Activated naive CD8-positive, alpha-beta T cell treated with anti-CD3 and anti-CD28 coated beads, Interleukin-2, amount 10 ng/mL, durations not matched to agents 7 days and 5 days (primary cell): Measurements from ENCODE around the gene PSD2. TPM values are rescaled to one million over a fixed set of nuclear protein-coding genes. Genes with fewer than 3 reads are reported as not detected.

Experiments
- ATAC-seq: fragments of 150-1000 bp; cut with Tn5 transposase; one replicate; pipeline ENCODE4 v1.10.0; 2021; ENCODE audit warnings: low read depth, moderate library complexity
- POLR2A ChIA-PET: fragments of 350-600 bp; sonication (Branson Sonifier 250); formaldehyde crosslinking; loops from one replicate; lab custom pipeline; 2021; ENCODE audit warnings: antibody characterized with exemption; lab: Charles Lee
- DNase-seq: peaks from one replicate; pipeline ENCODE4 v3.0.0; 2021
- H3K27ac Mint-ChIP-seq: one replicate; pipeline ENCODE4 v1.8.0; 2022; ENCODE audit warnings: mild to moderate bottlenecking, mixed read lengths
- H3K27me3 Mint-ChIP-seq: one replicate; pipeline ENCODE4 v1.8.0; 2022; ENCODE audit warnings: mild to moderate bottlenecking, moderate library complexity, mixed read lengths
- H3K36me3 Mint-ChIP-seq: one replicate; pipeline ENCODE4 v1.8.0; 2021; ENCODE audit warnings: mild to moderate bottlenecking, mixed read lengths
- H3K4me1 Mint-ChIP-seq: one replicate; pipeline ENCODE4 v1.8.0; 2021; ENCODE audit warnings: mixed read lengths
- H3K4me3 Mint-ChIP-seq: one replicate; pipeline ENCODE4 v1.8.0; 2022; ENCODE audit warnings: mild to moderate bottlenecking, moderate library complexity, mixed read lengths
- H3K9me3 Mint-ChIP-seq: one replicate; pipeline ENCODE4 v1.8.0; 2021; ENCODE audit warnings: mixed read lengths
- total RNA-seq, 2 experiments: library from RNA; stranded (reverse); gene quantifications; one replicate each; pipeline ENCODE4 v1.2.3, GENCODE V29; 2021

The PSD2 gene
- total RNA-seq, 2 experiments from 2014 or later: 0.08 to 0.09 TPM

GRCh38 chr5:139861021-139861888 is 65.6 kb downstream of the PSD2 start:
- H3K27me3 Mint-ChIP-seq: peaks cover 8% of the 10 kb centered on the region
- H3K4me3 Mint-ChIP-seq: no peak overlapping the region
- ATAC-seq (no peak), DNase-seq (no peak)
- H3K36me3 Mint-ChIP-seq: no peaks in the 10 kb centered on the region
- H3K9me3 Mint-ChIP-seq: no peaks in the 10 kb centered on the region
- H3K27ac Mint-ChIP-seq: no peak overlapping the region
- no peaks in the 10 kb centered on the region for H3K4me1 Mint-ChIP-seq
- POLR2A ChIA-PET: no interaction called here

DNA sequence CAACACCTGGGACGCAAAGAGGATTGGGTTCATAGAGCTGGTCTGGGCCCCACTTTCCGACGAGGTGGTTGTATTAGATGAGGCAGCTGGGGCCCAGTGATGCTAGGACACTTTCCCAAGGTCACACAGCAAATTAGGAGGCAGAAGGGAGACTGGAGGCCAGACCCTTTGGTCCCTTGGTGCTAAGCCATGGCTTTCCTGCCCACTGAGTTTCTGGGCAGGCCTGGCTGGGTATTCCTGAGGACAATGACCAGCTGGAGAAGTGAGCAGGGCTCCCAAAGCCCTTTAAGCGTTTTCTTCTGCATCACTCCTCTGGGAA is 66.2 kb downstream of the PSD2 start:
- DNase-seq (no peak), ATAC-seq (no peak)
- Mint-ChIP-seq H3K36me3 (no peaks in the 10 kb centered on the region), H3K4me3 (no peak overlapping the region), H3K27ac (no peak overlapping the region), H3K27me3 (peaks cover 12% of the 10 kb centered on the region), H3K4me1 (no peaks in the 10 kb centered on the region), H3K9me3 (no peaks in the 10 kb centered on the region)
- POLR2A ChIA-PET: no interaction called here

DNA sequence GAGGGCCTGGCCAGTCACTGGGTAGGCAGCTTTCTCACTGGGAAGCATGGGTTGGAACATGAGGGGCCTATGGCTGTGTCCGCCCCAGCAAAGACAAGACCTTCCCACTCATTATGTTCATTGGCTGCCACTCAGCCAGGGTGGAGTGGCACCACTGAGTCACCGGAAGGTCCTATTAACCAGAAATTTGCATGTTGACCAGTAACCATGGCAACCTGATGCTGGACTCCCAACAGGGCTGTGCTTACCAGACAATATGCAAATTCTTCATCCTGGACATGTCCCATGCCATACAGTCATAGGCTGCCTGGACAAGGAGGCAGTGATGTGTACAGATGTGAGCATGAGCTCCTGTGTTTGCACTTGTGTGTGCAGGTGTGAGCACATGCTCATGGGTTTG is 66.7 kb downstream of the PSD2 start:
- Mint-ChIP-seq H3K4me1 (no peaks in the 10 kb centered on the region), H3K9me3 (no peaks in the 10 kb centered on the region), H3K27me3 (peaks cover 14% of the 10 kb centered on the region), H3K36me3 (no peaks in the 10 kb centered on the region), H3K4me3 (no peak overlapping the region), H3K27ac (no peak overlapping the region)
- POLR2A ChIA-PET: no interaction called here
- no peak for ATAC-seq
- no peak for DNase-seq

DNA sequence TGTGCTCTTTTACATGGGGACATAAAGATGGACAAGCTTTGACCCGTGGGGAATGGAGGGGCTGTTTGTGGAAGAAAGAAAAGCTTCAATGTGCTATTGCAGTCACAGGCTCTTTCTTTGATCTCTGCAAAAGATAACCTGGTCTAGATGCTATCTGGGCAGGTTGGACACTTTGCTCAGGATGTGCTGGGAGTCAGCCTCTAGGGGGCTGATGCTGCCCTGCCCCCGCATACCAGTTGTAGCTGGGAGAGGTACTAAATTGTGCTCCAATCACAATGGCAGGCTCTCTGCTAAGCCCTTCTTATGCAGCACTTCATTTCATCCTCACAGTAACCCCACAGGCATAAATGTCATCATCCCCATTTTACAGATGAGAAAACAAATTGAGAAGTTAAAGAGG is 67.2 kb downstream of the PSD2 start:
- ATAC-seq: no peak
- no peaks in the 10 kb centered on the region for H3K9me3 Mint-ChIP-seq
- DNase-seq: no peak
- no peak overlapping the region for H3K27ac Mint-ChIP-seq
- POLR2A ChIA-PET: no interaction called here
- no peaks in the 10 kb centered on the region for H3K4me1 Mint-ChIP-seq
- H3K27me3 Mint-ChIP-seq: peaks cover 14% of the 10 kb centered on the region
- no peaks in the 10 kb centered on the region for H3K36me3 Mint-ChIP-seq
- H3K4me3 Mint-ChIP-seq: no peak overlapping the region

DNA sequence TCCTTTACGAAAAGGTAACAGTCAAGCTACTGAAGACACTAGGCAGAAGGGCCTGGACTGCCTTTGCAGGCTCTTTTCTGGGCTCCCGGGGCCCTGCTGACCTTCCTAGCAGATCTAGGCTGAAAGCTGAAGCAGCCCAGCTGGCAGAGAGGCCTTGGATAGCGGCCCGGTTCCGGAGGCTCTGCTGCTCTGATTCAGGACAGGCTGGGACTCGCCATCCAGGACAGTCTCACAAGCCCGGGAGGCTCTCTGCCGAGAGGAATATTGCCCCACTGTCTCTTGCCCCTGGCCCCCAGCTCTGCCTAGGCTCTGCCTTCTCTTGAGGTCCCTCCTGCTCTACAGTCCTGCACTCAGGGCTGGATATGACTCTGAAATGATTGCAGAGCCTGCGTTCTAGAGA is 67.8 kb downstream of the PSD2 start:
- POLR2A ChIA-PET: no interaction called here
- Mint-ChIP-seq H3K4me3 (no peak overlapping the region), H3K27me3 (peaks cover 16% of the 10 kb centered on the region), H3K36me3 (no peaks in the 10 kb centered on the region), H3K4me1 (no peaks in the 10 kb centered on the region), H3K27ac (no peak overlapping the region), H3K9me3 (no peaks in the 10 kb centered on the region)
- DNase-seq: no peak
- ATAC-seq: no peak

DNA sequence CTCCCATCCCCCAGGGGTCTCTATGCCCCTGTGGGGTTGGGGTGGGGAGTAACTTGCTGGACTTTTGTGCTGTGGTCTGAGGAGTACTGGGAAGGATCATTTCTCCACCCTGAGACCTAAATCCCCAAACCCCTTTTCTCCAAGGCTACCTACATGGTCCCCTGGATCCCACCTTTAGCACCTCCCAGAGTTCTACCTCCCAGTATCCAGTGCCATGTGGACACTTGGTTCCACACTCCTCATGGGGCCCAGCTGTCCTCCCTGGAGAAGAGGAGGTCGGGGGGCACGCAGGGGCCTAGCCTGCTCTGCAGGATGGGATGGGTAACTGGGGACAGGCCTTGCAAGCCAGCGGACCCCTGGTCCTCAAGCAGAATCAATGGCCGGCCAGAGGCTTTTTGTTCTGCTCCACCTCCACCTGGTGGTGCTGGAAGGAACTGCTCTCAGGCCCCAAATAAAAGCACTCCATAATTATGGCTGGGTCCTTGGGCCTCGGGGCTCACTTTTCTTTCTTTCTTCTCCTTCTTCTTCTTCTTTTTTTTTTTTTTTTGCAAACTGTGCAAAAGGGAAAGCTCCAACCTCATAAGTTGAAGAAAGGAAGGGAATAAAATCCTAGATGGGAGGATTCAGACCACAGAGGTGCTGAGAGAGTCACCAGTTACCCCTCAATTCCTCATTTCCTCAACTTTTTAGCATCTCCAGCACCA is 68.4 kb downstream of the PSD2 start:
- H3K4me3 Mint-ChIP-seq: no peak overlapping the region
- H3K27ac Mint-ChIP-seq: no peak overlapping the region
- peaks cover 15% of the 10 kb centered on the region for H3K27me3 Mint-ChIP-seq
- POLR2A ChIA-PET: no interaction called here
- H3K9me3 Mint-ChIP-seq: no peaks in the 10 kb centered on the region
- DNase-seq: peak; percentile 64
- peak; percentile 59 for ATAC-seq
- H3K36me3 Mint-ChIP-seq: no peaks in the 10 kb centered on the region
- H3K4me1 Mint-ChIP-seq: no peaks in the 10 kb centered on the region

GRCh38 chr5:139864716-139865483 is 69.3 kb downstream of the PSD2 start:
- POLR2A ChIA-PET: no interaction called here
- Mint-ChIP-seq H3K36me3 (no peaks in the 10 kb centered on the region), H3K4me3 (no peak overlapping the region)

GRCh38 chr5:139867109-139867508 is 71.5 kb downstream of the PSD2 start:
- Mint-ChIP-seq H3K27ac (no peak overlapping the region), H3K4me1 (no peaks in the 10 kb centered on the region), H3K36me3 (no peaks in the 10 kb centered on the region), H3K9me3 (no peaks in the 10 kb centered on the region), H3K4me3 (no peak overlapping the region), H3K27me3 (peaks cover 11% of the 10 kb centered on the region)
- DNase-seq (no peak), ATAC-seq (no peak)
- POLR2A ChIA-PET: no interaction called here

More at GRCh38 chr5:139864716-139865483, 69.3 kb downstream of the PSD2 start:
- Mint-ChIP-seq H3K27ac (no peak overlapping the region), H3K27me3 (peaks cover 11% of the 10 kb centered on the region), H3K9me3 (no peaks in the 10 kb centered on the region), H3K4me1 (no peaks in the 10 kb centered on the region)
- DNase-seq: no peak
- no peak for ATAC-seq

DNA sequence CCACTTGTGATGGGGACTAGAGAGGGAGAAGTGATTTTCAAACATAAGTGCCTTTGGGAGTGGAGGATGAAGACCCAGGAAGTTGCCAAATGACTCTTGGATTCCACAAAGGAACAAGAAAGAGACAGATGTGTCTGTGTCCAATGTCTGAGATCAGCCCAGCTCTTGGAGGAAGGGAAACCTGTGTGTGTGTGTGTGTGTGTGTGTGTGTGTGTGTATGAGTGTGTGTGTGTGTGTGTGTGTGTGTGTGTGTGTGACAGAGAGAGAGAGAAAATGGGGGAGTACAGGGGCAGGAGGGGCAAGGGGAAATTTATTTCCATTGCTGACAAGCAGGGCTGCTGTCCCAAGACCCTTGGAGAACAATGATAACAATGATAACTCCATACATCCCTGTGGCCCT is 72.0 kb downstream of the PSD2 start:
- ATAC-seq (no peak), DNase-seq (no peak)
- no peak overlapping the region for H3K27ac Mint-ChIP-seq
- no peaks in the 10 kb centered on the region for H3K4me1 Mint-ChIP-seq
- H3K36me3 Mint-ChIP-seq: no peaks in the 10 kb centered on the region
- POLR2A ChIA-PET: no interaction called here
- H3K9me3 Mint-ChIP-seq: no peaks in the 10 kb centered on the region
- peaks cover 11% of the 10 kb centered on the region for H3K27me3 Mint-ChIP-seq
- H3K4me3 Mint-ChIP-seq: no peak overlapping the region

DNA sequence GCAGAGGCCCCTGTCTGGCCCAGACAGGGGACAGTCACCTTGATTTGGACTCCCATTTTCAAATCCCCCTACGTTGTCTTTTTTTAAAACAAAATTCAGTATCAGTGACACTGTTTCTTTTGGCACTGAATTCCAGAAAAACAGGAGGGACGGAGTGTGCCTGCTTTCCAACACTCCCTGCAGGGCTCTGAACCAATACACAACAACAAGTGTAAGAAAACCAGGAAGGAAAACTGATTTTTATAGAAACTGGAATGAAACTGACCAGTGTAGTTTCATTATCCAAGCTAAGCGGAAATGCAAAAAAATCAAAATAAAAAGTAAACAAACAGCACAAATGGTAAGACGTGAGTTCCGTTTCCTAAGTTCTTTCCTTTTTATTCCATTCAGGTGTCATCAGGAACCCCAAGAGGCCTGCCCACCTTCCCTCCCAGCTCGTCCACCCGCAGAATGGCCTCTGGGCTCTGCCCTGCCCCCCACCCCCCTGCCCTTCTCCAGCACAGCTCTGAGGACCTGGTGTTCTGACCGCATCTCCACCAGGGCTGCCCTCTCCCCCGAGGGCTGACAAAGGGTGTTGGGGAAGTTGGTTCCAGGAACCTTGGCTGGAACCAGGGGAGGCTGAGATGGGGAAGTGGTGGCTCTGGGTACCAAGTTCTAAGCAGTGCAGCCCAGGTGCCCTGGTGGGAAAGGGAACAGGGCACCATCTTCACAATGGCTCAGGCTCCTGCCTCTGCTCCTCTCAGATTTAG is 73.6 kb downstream of the PSD2 start:
- Mint-ChIP-seq H3K36me3 (no peaks in the 10 kb centered on the region), H3K9me3 (no peaks in the 10 kb centered on the region), H3K27ac (no peak overlapping the region), H3K4me1 (no peaks in the 10 kb centered on the region), H3K27me3 (peaks cover 13% of the 10 kb centered on the region), H3K4me3 (no peak overlapping the region)
- no peak for DNase-seq
- no peak for ATAC-seq
- POLR2A ChIA-PET: no interaction called here

GRCh38 chr5:139870677-139871076 is 75.1 kb downstream of the PSD2 start:
- ATAC-seq: no peak
- DNase-seq: no peak
- H3K4me3 Mint-ChIP-seq: no peak overlapping the region
- POLR2A ChIA-PET: no interaction called here
- H3K9me3 Mint-ChIP-seq: no peaks in the 10 kb centered on the region
- no peaks in the 10 kb centered on the region for H3K4me1 Mint-ChIP-seq
- H3K36me3 Mint-ChIP-seq: no peaks in the 10 kb centered on the region
- H3K27ac Mint-ChIP-seq: no peak overlapping the region
- H3K27me3 Mint-ChIP-seq: peaks cover 10% of the 10 kb centered on the region

DNA sequence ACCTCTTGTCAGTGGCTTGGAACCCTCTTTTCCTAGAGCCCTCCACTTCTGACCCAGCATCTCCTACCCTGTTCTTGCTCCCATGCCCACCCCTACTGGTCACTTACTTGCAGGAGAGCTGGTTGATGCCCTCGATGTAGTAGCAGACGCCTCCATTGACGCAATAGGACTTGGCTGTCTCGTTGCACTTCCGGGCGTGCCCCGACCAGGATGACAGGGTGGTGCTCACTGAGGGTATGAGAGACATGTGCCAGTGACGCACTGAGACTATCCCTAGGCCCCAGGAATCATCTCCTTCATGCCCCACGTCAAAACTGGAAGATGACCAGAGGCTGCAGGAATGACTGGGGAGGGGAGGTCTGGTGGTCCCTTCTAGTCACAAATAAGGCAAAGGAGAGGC is 76.0 kb downstream of the PSD2 start:
- H3K9me3 Mint-ChIP-seq: no peaks in the 10 kb centered on the region
- no peak for ATAC-seq
- H3K4me1 Mint-ChIP-seq: peaks cover under 1% of the 10 kb centered on the region
- no peaks in the 10 kb centered on the region for H3K36me3 Mint-ChIP-seq
- POLR2A ChIA-PET: no interaction called here
- DNase-seq: no peak
- H3K27me3 Mint-ChIP-seq: peaks cover 9% of the 10 kb centered on the region
- H3K27ac Mint-ChIP-seq: no peak overlapping the region
- no peak overlapping the region for H3K4me3 Mint-ChIP-seq
